HepG2 (cell line): Measurements from ENCODE around the gene RER1. TPM values are rescaled to one million over a fixed set of nuclear protein-coding genes. Genes with fewer than 3 reads are reported as not detected.

ENCODE experiments used
- FIP1L1 ChIP-seq: fragments of 200-400 bp; formaldehyde crosslinking; IDR thresholded peaks from 2 replicates; pipeline ENCODE4 v1.6.1; 2018; ENCODE audit warnings: low read depth, mild to moderate bottlenecking, low read length, moderate library complexity, borderline replicate concordance; ENCODE audit not compliant: insufficient read depth
- GFI1 ChIP-seq: sonication (generic); formaldehyde crosslinking; IDR thresholded peaks from 2 replicates; pipeline ENCODE4 v1.5.0; 2020; ENCODE audit warnings: missing genetic modification reagents, mild to moderate bottlenecking, borderline replicate concordance
- HDAC1 ChIP-seq: sonication (generic); formaldehyde crosslinking; IDR thresholded peaks from 2 replicates; pipeline ENCODE4 v1.5.1; 2020; ENCODE audit warnings: mild to moderate bottlenecking, missing genetic modification reagents
- KLF12 ChIP-seq: sonication (generic); formaldehyde crosslinking; IDR thresholded peaks from 2 replicates; pipeline ENCODE4 v1.4.0; 2020; ENCODE audit warnings: missing genetic modification reagents, borderline replicate concordance
- MAFF ChIP-seq: IDR thresholded peaks from 2 replicates; pipeline ENCODE4 v1.6.1; 2011; ENCODE audit warnings: low read depth, low read length, improper control_type of control experiment
- MIER3 ChIP-seq: IDR thresholded peaks from 2 replicates; pipeline ENCODE4 v1.6.1; 2016; ENCODE audit warnings: missing compliant biosample characterization, borderline replicate concordance
- NFYC ChIP-seq: IDR thresholded peaks from 2 replicates; pipeline ENCODE4 v1.6.1; 2016; ENCODE audit warnings: missing genetic modification reagents, missing compliant biosample characterization
- SKI ChIP-seq: fragments of 450-650 bp; IDR thresholded peaks from one replicate; pipeline ENCODE4 v1.6.1; 2018; ENCODE audit warnings: mild to moderate bottlenecking; ENCODE audit not compliant: partially characterized antibody
- SYNCRIP ChIP-seq: fragments of 200-400 bp; formaldehyde crosslinking; IDR thresholded peaks from 2 replicates; pipeline ENCODE4 v1.6.1; 2018; ENCODE audit warnings: mild to moderate bottlenecking, low read depth, low read length; ENCODE audit not compliant: insufficient read depth
- U2AF1 ChIP-seq: fragments of 200-400 bp; formaldehyde crosslinking; optimal IDR thresholded peaks from 2 replicates; pipeline ENCODE3; 2017; ENCODE audit warnings: mild to moderate bottlenecking, low read depth, low read length
- ZBTB1 ChIP-seq: sonication (generic); formaldehyde crosslinking; IDR thresholded peaks from 2 replicates; pipeline ENCODE4 v1.4.0; 2020; ENCODE audit warnings: missing genetic modification reagents, borderline replicate concordance
- ZNF101 ChIP-seq: sonication (generic); formaldehyde crosslinking; IDR thresholded peaks from 2 replicates; pipeline ENCODE4 v1.4.0; 2020; ENCODE audit warnings: mild to moderate bottlenecking, low read depth, missing genetic modification reagents, borderline replicate concordance
- ZNF230 ChIP-seq: sonication (generic); formaldehyde crosslinking; IDR thresholded peaks from 2 replicates; pipeline ENCODE4 v1.4.0; 2020; ENCODE audit warnings: mild to moderate bottlenecking, missing genetic modification reagents
- ZNF234 ChIP-seq: sonication (generic); formaldehyde crosslinking; conservative IDR thresholded peaks from 2 replicates; pipeline ENCODE4 v1.5.1; 2020; ENCODE audit warnings: mild to moderate bottlenecking, missing genetic modification reagents
- ZNF274 ChIP-seq: sonication (generic); formaldehyde crosslinking; IDR thresholded peaks from 2 replicates; pipeline ENCODE4 v1.5.1; 2020; ENCODE audit warnings: mild to moderate bottlenecking, missing genetic modification reagents
- polyA plus RNA-seq, 8 experiments: library from polyadenylated mRNA; depleted of rRNA in 3 of 8; stranded (reverse) in 7 of 8; unstranded in 1 of 8; fragments of >200 nt; fragmentation: Illumina TruSeq in 4 of 8; extraction: Trizol in 4 of 8; gene quantifications; 2 replicates each; pipeline versions ENCODE4 v1.2.1 to v1.2.3, GENCODE V29; 2011 to 2016; ENCODE audit warnings: low read depth in 4 of 8, missing spikeins in 1 of 8, mixed read lengths in 1 of 8; ENCODE audit not compliant: insufficient read depth in 1 of 8
- total RNA-seq, 5 experiments: library from RNA; depleted of rRNA; stranded (reverse); fragments of >200 nt; fragmentation: Illumina TruSeq; extraction: Trizol; gene quantifications; 2 replicates each; pipeline ENCODE4 v1.2.3, GENCODE V29; 2016; ENCODE audit warnings: low read depth in 1 of 5
- TF ChIP-seq, protein P1 (sequence below): conservative IDR thresholded peaks from 2 replicates; pipeline ENCODE4 v1.6.1; 2018; ENCODE audit warnings: missing genetic modification reagents
- TF ChIP-seq, protein P2 (sequence below): sonication (generic); formaldehyde crosslinking; IDR thresholded peaks from 2 replicates; pipeline ENCODE4 v1.4.0; 2020; ENCODE audit warnings: missing genetic modification reagents; ENCODE audit errors: not compliant biosample characterization
- TF ChIP-seq, protein P3 (sequence below): fragments of 450-650 bp; IDR thresholded peaks from 2 replicates; pipeline ENCODE4 v1.6.1; 2017; ENCODE audit warnings: mild to moderate bottlenecking
- TF ChIP-seq, protein P4 (sequence below): sonication (generic); formaldehyde crosslinking; IDR thresholded peaks from 2 replicates; pipeline ENCODE4 v1.4.0; 2020; ENCODE audit warnings: missing genetic modification reagents
- TF ChIP-seq, protein P5 (sequence below): sonication (generic); formaldehyde crosslinking; IDR thresholded peaks from 2 replicates; pipeline ENCODE4 v1.4.0; 2020; ENCODE audit warnings: low read depth, mild to moderate bottlenecking, missing genetic modification reagents

The RER1 gene
- total and polyA plus RNA-seq, 2 of the 13 experiments (the other 11 are each of a cell fraction or from before 2014, with no cell fraction given) = 128 to 164 TPM

DNA sequence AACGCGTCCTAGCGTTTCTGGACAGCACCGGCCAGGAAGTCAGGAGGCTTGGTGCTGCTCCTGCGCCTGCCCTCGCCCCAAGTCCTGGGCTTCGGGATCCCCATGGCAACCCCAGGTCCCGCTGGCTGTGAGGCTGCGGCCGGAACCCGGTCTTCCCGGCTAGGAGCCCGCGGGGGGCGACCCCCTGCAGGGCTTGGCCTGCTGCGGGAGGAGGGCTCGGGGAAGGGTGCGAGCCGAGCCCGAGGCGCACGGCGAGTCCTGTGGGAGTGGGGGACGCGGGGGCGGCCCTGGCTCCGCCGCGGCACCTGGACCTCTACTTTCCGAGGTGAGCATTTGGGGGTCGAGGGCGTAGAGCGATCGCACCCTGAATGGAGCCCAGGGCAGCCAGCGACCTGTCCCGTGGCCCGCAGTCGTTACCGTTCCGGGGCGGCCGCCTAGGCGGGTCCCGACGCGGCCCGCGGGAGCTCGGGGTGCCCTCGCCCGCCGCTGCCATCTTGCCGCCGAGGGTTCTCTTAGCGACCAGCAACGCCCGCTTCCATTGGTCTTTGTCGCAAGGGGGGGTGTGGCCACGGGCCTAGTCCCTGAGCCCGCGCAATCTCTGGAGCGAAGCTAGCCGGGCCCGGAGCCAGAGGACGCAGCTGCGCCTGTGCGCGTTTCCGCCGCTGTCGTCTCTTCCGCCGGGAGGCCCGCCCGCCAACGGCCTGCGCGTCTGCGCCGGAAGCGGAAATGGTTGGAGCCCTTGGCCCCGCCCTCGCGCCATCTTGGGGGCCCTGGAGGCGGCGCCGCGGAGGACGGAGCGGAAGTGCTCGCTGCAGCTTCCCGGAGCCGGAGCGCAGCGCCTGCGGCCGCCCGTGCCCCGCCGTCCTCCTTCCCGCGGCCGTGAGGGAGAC is at the start of gene RER1, which contains the start of gene MORN1 (continued):
- TF ChIP-seq, protein P1, sequence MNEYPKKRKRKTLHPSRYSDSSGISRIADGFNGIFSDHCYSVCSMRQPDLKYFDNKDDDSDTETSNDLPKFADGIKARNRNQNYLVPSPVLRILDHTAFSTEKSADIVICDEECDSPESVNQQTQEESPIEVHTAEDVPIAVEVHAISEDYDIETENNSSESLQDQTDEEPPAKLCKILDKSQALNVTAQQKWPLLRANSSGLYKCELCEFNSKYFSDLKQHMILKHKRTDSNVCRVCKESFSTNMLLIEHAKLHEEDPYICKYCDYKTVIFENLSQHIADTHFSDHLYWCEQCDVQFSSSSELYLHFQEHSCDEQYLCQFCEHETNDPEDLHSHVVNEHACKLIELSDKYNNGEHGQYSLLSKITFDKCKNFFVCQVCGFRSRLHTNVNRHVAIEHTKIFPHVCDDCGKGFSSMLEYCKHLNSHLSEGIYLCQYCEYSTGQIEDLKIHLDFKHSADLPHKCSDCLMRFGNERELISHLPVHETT (CRISPR knock-in tag) = peak; percentile 85
- 0 out of 2 replicates have a peak, but pooled peaks have one; percentile 31 for TF ChIP-seq ZNF230
- no peak for TF ChIP-seq FIP1L1
- TF ChIP-seq, protein P2, sequence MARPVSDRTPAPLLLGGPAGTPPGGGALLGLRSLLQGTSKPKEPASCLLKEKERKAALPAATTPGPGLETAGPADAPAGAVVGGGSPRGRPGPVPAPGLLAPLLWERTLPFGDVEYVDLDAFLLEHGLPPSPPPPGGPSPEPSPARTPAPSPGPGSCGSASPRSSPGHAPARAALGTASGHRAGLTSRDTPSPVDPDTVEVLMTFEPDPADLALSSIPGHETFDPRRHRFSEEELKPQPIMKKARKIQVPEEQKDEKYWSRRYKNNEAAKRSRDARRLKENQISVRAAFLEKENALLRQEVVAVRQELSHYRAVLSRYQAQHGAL = no peak
- no peak for TF ChIP-seq MIER3
- TF ChIP-seq MAFF = no peak
- no peak for TF ChIP-seq ZNF234 (CRISPR knock-in tag)
- peak; percentile 65 for TF ChIP-seq GFI1 (CRISPR knock-in tag)
- no peak for TF ChIP-seq SYNCRIP
- TF ChIP-seq, protein P3, sequence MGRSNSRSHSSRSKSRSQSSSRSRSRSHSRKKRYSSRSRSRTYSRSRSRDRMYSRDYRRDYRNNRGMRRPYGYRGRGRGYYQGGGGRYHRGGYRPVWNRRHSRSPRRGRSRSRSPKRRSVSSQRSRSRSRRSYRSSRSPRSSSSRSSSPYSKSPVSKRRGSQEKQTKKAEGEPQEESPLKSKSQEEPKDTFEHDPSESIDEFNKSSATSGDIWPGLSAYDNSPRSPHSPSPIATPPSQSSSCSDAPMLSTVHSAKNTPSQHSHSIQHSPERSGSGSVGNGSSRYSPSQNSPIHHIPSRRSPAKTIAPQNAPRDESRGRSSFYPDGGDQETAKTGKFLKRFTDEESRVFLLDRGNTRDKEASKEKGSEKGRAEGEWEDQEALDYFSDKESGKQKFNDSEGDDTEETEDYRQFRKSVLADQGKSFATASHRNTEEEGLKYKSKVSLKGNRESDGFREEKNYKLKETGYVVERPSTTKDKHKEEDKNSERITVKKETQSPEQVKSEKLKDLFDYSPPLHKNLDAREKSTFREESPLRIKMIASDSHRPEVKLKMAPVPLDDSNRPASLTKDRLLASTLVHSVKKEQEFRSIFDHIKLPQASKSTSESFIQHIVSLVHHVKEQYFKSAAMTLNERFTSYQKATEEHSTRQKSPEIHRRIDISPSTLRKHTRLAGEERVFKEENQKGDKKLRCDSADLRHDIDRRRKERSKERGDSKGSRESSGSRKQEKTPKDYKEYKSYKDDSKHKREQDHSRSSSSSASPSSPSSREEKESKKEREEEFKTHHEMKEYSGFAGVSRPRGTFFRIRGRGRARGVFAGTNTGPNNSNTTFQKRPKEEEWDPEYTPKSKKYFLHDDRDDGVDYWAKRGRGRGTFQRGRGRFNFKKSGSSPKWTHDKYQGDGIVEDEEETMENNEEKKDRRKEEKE = no peak
- TF ChIP-seq U2AF1 = no peak
- TF ChIP-seq, protein P4, sequence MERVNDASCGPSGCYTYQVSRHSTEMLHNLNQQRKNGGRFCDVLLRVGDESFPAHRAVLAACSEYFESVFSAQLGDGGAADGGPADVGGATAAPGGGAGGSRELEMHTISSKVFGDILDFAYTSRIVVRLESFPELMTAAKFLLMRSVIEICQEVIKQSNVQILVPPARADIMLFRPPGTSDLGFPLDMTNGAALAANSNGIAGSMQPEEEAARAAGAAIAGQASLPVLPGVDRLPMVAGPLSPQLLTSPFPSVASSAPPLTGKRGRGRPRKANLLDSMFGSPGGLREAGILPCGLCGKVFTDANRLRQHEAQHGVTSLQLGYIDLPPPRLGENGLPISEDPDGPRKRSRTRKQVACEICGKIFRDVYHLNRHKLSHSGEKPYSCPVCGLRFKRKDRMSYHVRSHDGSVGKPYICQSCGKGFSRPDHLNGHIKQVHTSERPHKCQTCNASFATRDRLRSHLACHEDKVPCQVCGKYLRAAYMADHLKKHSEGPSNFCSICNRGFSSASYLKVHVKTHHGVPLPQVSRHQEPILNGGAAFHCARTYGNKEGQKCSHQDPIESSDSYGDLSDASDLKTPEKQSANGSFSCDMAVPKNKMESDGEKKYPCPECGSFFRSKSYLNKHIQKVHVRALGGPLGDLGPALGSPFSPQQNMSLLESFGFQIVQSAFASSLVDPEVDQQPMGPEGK = peak; percentile 62; the same call in 1 of the 2 replicates
- TF ChIP-seq ZBTB1 = no peak
- peak; percentile 80 for TF ChIP-seq KLF12 (CRISPR knock-in tag)
- TF ChIP-seq, protein P5, sequence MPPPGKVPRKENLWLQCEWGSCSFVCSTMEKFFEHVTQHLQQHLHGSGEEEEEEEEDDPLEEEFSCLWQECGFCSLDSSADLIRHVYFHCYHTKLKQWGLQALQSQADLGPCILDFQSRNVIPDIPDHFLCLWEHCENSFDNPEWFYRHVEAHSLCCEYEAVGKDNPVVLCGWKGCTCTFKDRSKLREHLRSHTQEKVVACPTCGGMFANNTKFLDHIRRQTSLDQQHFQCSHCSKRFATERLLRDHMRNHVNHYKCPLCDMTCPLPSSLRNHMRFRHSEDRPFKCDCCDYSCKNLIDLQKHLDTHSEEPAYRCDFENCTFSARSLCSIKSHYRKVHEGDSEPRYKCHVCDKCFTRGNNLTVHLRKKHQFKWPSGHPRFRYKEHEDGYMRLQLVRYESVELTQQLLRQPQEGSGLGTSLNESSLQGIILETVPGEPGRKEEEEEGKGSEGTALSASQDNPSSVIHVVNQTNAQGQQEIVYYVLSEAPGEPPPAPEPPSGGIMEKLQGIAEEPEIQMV = peak; percentile 23; the same call in 1 of the 2 replicates
- TF ChIP-seq NFYC (CRISPR knock-in tag) = peak; percentile 88
- TF ChIP-seq ZNF274 = peak; percentile 53; the same call in 1 of the 2 replicates
- peak; percentile 32 for TF ChIP-seq SKI
- TF ChIP-seq HDAC1 (CRISPR knock-in tag) = peak; percentile 93
- no peak for TF ChIP-seq ZNF101 (CRISPR knock-in tag)
